H1 (cell line): ENCODE measurements around the gene TFAP2E. TPM values are rescaled to one million over a fixed set of nuclear protein-coding genes. Genes with fewer than 3 reads are reported as not detected.

Source experiments
- CTCF ChIA-PET: fragments of 300-600 bp; sonication (Branson Sonifier 250); formaldehyde crosslinking; loops from one replicate; lab custom pipeline; 2021; ENCODE audit not compliant: partially characterized antibody; lab: Charles Lee
- POLR2A ChIA-PET: fragments of 300-600 bp; sonication (Branson Sonifier 250); formaldehyde crosslinking; loops from one replicate; lab custom pipeline; 2021; ENCODE audit warnings: inconsistent platforms; ENCODE audit not compliant: partially characterized antibody; lab: Charles Lee
- DNase-seq, 2 experiments: peaks; one replicate each; pipeline versions ENCODE4 v3.0.0 to v3.0.0-alpha.2; 2010 to 2022; ENCODE audit warnings: low spot score in 2 of 2, low read depth in 1 of 2, mixed read lengths in 1 of 2
- FAIRE-seq: peaks from 2 replicates; lab custom pipeline; 2011; peaks lifted over from hg19 to GRCh38; lab: Jason Lieb, UNC
- H2AFZ ChIP-seq: 2 replicates; pipeline ENCODE4 v1.8.1; 2012; ENCODE audit warnings: low read length, inconsistent platforms
- H2AK5ac ChIP-seq: 2 replicates; pipeline ENCODE4 v1.6.1; 2013; ENCODE audit warnings: low read depth, low read length
- H2BK120ac ChIP-seq: replicated peaks from 2 replicates; pipeline ENCODE3; 2013; ENCODE audit warnings: low read depth, low read length, inconsistent platforms
- H2BK12ac ChIP-seq: 2 replicates; pipeline ENCODE4 v1.6.1; 2013; ENCODE audit warnings: low read depth, low read length
- H2BK15ac ChIP-seq: 2 replicates; pipeline ENCODE4 v1.6.1; 2013; ENCODE audit warnings: low read length
- H2BK20ac ChIP-seq: 2 replicates; pipeline ENCODE4 v1.6.1; 2013; ENCODE audit warnings: low read length
- H2BK5ac ChIP-seq: 2 replicates; pipeline ENCODE4 v1.6.1; 2013; ENCODE audit warnings: low read depth, low read length
- H3K14ac ChIP-seq: 2 replicates; pipeline ENCODE4 v1.6.1; 2013; ENCODE audit warnings: inconsistent platforms; ENCODE audit not compliant: insufficient read length
- H3K18ac ChIP-seq: 2 replicates; pipeline ENCODE4 v1.6.1; 2013; ENCODE audit warnings: low read length; ENCODE audit errors: extremely low read depth
- H3K23ac ChIP-seq: 2 replicates; pipeline ENCODE4 v1.6.1; 2013; ENCODE audit warnings: inconsistent platforms; ENCODE audit not compliant: insufficient read length
- H3K23me2 ChIP-seq: 2 replicates; pipeline ENCODE4 v1.6.1; 2013; ENCODE audit warnings: low read depth, low read length
- H3K27ac ChIP-seq: 2 replicates; pipeline ENCODE4 v1.6.1; 2011; ENCODE audit warnings: low read depth, low read length, inconsistent platforms
- H3K27me3 ChIP-seq, 4 experiments: replicated peaks in 1 of 4; 1 replicate in 1 of 4; 2 replicates in 3 of 4; pipeline versions ENCODE4 v1.6.1 to v1.8.1; 2011 to 2013; ENCODE audit warnings: low read length in 3 of 4, mild to moderate bottlenecking in 3 of 4, inconsistent platforms in 2 of 4, mixed read lengths in 2 of 4, moderate library complexity in 1 of 4; ENCODE audit not compliant: control insufficient read depth in 3 of 4, insufficient read depth in 3 of 4; ENCODE audit errors: extremely low read depth in 1 of 4
- H3K36me3 ChIP-seq, 4 experiments: 2 replicates each; pipeline versions ENCODE4 v1.6.1 to v1.8.1; 2011 to 2013; ENCODE audit warnings: mild to moderate bottlenecking in 4 of 4, low read length in 3 of 4, moderate library complexity in 2 of 4, control low read depth in 1 of 4, inconsistent platforms in 1 of 4; ENCODE audit not compliant: insufficient read depth in 4 of 4, control insufficient read depth in 2 of 4
- H3K4ac ChIP-seq: replicated peaks from 2 replicates; pipeline ENCODE3; 2013; ENCODE audit warnings: low read length, low read depth, mixed read lengths, inconsistent platforms; ENCODE audit not compliant: insufficient read length
- H3K4me1 ChIP-seq, 4 experiments: replicated peaks in 1 of 4; 1 replicate in 1 of 4; 2 replicates in 3 of 4; pipeline versions ENCODE4 v1.6.1 to v1.8.1; 2011 to 2013; ENCODE audit warnings: low read length in 3 of 4, inconsistent platforms in 2 of 4, mixed read lengths in 1 of 4; ENCODE audit not compliant: insufficient read depth in 4 of 4, control insufficient read depth in 3 of 4
- H3K4me2 ChIP-seq, 2 experiments: 2 replicates each; pipeline versions ENCODE4 v1.6.1 to v1.8.1; 2011 to 2013; ENCODE audit warnings: low read depth in 2 of 2, low read length in 2 of 2, control low read depth in 1 of 2, inconsistent platforms in 1 of 2, mild to moderate bottlenecking in 1 of 2; ENCODE audit not compliant: insufficient read depth in 1 of 2
- H3K4me3 ChIP-seq, 4 experiments: fragments of 200-600, 300-600 bp in 1 of 4; sonication (generic), shearing (Covaris generic), sonication (Bioruptor Twin) in 1 of 4; 2 replicates each; pipeline versions ENCODE4 v1.5.1 to v1.8.1; 2011 to 2016; ENCODE audit warnings: low read length in 4 of 4, low read depth in 3 of 4, control low read depth in 2 of 4, inconsistent platforms in 2 of 4, mild to moderate bottlenecking in 2 of 4, mixed read lengths in 1 of 4, moderate library complexity in 1 of 4; ENCODE audit not compliant: insufficient read depth in 2 of 4; ENCODE audit errors: extremely low read depth in 1 of 4
- H3K56ac ChIP-seq: replicated peaks from 2 replicates; pipeline ENCODE3; 2013; ENCODE audit warnings: low read depth, mild to moderate bottlenecking, mixed read lengths, low read length, inconsistent platforms; ENCODE audit not compliant: insufficient read length
- H3K79me1 ChIP-seq: 2 replicates; pipeline ENCODE4 v1.6.1; 2013; ENCODE audit warnings: low read depth, low read length, control low read depth
- H3K79me2 ChIP-seq, 2 experiments: 2 replicates each; pipeline versions ENCODE4 v1.6.1 to v1.8.1; 2012 to 2013; ENCODE audit warnings: low read length in 2 of 2, mild to moderate bottlenecking in 2 of 2, inconsistent platforms in 1 of 2; ENCODE audit not compliant: insufficient read depth in 2 of 2, control insufficient read depth in 1 of 2
- H3K9ac ChIP-seq, 4 experiments: replicated peaks in 1 of 4; 1 replicate in 1 of 4; 2 replicates in 3 of 4; pipeline versions ENCODE4 v1.6.1 to v1.8.1; 2011 to 2013; ENCODE audit warnings: low read depth in 3 of 4, low read length in 3 of 4, control low read depth in 2 of 4, mild to moderate bottlenecking in 2 of 4, moderate library complexity in 2 of 4, inconsistent platforms in 1 of 4; ENCODE audit errors: extremely low read depth in 1 of 4
- H3K9me3 ChIP-seq, 2 experiments: 2 replicates each; pipeline versions ENCODE4 v1.6.1 to v1.8.1; 2012 to 2013; ENCODE audit warnings: mild to moderate bottlenecking in 2 of 2, moderate library complexity in 2 of 2, control low read depth in 1 of 2, inconsistent platforms in 1 of 2, low read depth in 1 of 2, low read length in 1 of 2, mixed read lengths in 1 of 2; ENCODE audit not compliant: insufficient read depth in 2 of 2
- H4K20me1 ChIP-seq, 2 experiments: replicated peaks in 1 of 2; 2 replicates each; pipeline versions ENCODE3 to v1.8.1; 2011 to 2013; ENCODE audit warnings: inconsistent platforms in 2 of 2, low read length in 2 of 2, mild to moderate bottlenecking in 1 of 2; ENCODE audit not compliant: insufficient read depth in 2 of 2, control insufficient read depth in 1 of 2
- H4K5ac ChIP-seq: 2 replicates; pipeline ENCODE4 v1.6.1; 2013; ENCODE audit warnings: low read length, low read depth, mixed read lengths, inconsistent platforms; ENCODE audit not compliant: insufficient read length
- H4K8ac ChIP-seq: 2 replicates; pipeline ENCODE4 v1.8.0; 2013; ENCODE audit warnings: mild to moderate bottlenecking, moderate library complexity, low read length, inconsistent platforms; ENCODE audit not compliant: insufficient read depth; ENCODE audit errors: extremely low read depth
- H4K91ac ChIP-seq: replicated peaks from 2 replicates; pipeline ENCODE3; 2013; ENCODE audit warnings: low read length, mixed read lengths, inconsistent platforms; ENCODE audit not compliant: insufficient read length
- ATF2 ChIP-seq: IDR thresholded peaks from 2 replicates; pipeline ENCODE4 v1.6.1; 2012; ENCODE audit warnings: low read length, inconsistent platforms
- ATF3 ChIP-seq: IDR thresholded peaks from 2 replicates; pipeline ENCODE4 v1.6.1; 2011; ENCODE audit warnings: low read depth, mild to moderate bottlenecking, low read length; ENCODE audit not compliant: insufficient read depth
- GABPA ChIP-seq: IDR thresholded peaks from 2 replicates; pipeline ENCODE4 v1.6.1; 2011; ENCODE audit warnings: mild to moderate bottlenecking, low read length, moderate library complexity, borderline replicate concordance; ENCODE audit not compliant: insufficient read depth
- KDM5A ChIP-seq: fragments of 200-600 bp; IDR thresholded peaks from 2 replicates; pipeline ENCODE4 v1.7.1; 2012; ENCODE audit warnings: mild to moderate bottlenecking, low read length, inconsistent platforms, mixed read lengths
- TAF1 ChIP-seq: IDR thresholded peaks from 2 replicates; pipeline ENCODE4 v1.6.1; 2011; ENCODE audit warnings: mild to moderate bottlenecking, low read depth, low read length
- USF2 ChIP-seq: IDR thresholded peaks from 2 replicates; pipeline ENCODE4 v1.6.1; 2011; ENCODE audit warnings: low read length, improper control_type of control experiment
- WGBS, 2 experiments: shearing (Covaris generic) in 1 of 2; methylation state at CpG; one replicate each; pipeline versions ENCODE4 v1.1.6 to v1.1.7; 2013 to 2015; ENCODE audit warnings: low lambda C conversion rate in 2 of 2, mixed read lengths in 2 of 2, inconsistent platforms in 1 of 2, low coverage in 1 of 2, missing lambda C conversion rate in 1 of 2; ENCODE audit not compliant: insufficient replicate concordance in 2 of 2, insufficient coverage in 1 of 2, insufficient read length in 1 of 2; ENCODE audit errors: extremely low coverage in 1 of 2, missing lambda C conversion rate in 1 of 2; 5-methylcytosine and 5-hydroxymethylcytosine counted together
- polyA plus RNA-seq, 7 experiments: library from polyadenylated mRNA; depleted of rRNA in 3 of 7; stranded (reverse) in 5 of 7; unstranded in 2 of 7; fragments of >200 nt in 5 of 7; fragments of 200-250 nt in 2 of 7; gene quantifications; 1 replicate in 5 of 7; 2 replicates in 1 of 7; 4 replicates in 1 of 7; pipeline versions ENCODE4 v1.2.1 to v1.2.3, GENCODE V29; 2011 to 2013; ENCODE audit warnings: missing spikeins in 2 of 7, mixed read lengths in 2 of 7
- total RNA-seq: library from RNA; stranded (reverse); fragmentation: NEBNext Ultra II Directional; extraction: Animal tissue kit (Norgen Biotek cat#: 25700); gene quantifications from 2 replicates; pipeline ENCODE4 v1.2.1, GENCODE V29; 2021

TFAP2E gene
- total and polyA plus RNA-seq, 2 of the 8 experiments (the other 6 are each of a cell fraction or from before 2014, with no cell fraction given): 0.24 to 0.50 TPM

- Histone ChIP-seq H2BK120ac (no peak overlapping the region), H3K23me2 (no peaks in the 10 kb centered on the region), H3K9ac (no peak overlapping the region), H3K4me3 (no peak overlapping the region), H3K36me3 (peaks cover 0 to 37% (median 21%) of the 10 kb centered on the region in 4 experiments; a peak in 4 of 8 replicates), H2AK5ac (no peak overlapping the region), H4K20me1 (peaks cover 0 to 4% of the 10 kb centered on the region in 2 experiments), H2AFZ (no peak overlapping the region), H3K79me2 (0 out of 4 replicates have a peak, but pooled peaks cover 0 to under 1% of the 10 kb centered on the region in 2 experiments), H2BK12ac (no peak overlapping the region), H3K56ac (no peak overlapping the region), H3K4me2 (no peak overlapping the region), H4K5ac (no peak overlapping the region), H3K23ac (no peak overlapping the region), H3K4me1 (no peaks in the 10 kb centered on the region), H4K8ac (no peak overlapping the region), H3K27ac (no peak overlapping the region), H3K4ac (no peak overlapping the region), H3K18ac (no peak overlapping the region), H2BK15ac (no peak overlapping the region), H3K79me1 (no peaks in the 10 kb centered on the region), H3K14ac (no peak overlapping the region), H4K91ac (no peak overlapping the region), H3K9me3 (no peaks in the 10 kb centered on the region), H2BK20ac (no peak overlapping the region), H3K27me3 (no peaks in the 10 kb centered on the region), H2BK5ac (no peak overlapping the region)
- ChIA-PET CTCF (interaction anchor here (0.7 to 7.8 kb wide), 3 partner anchors 32 to 126 kb away, joined by 3 to 38 read pairs (median 4); no protein-coding TSS in a partner anchor), POLR2A (interaction anchor here (1.0 to 3.0 kb wide), 4 partner anchors 10 to 169 kb away, joined by 3 to 10 read pairs (median 4); partner anchors contain the start of gene CLSPN)
- WGBS, 2 experiments: 92% methylated on average over 3 of the region's 3 CpGs; no CpG with 5 or more reads in 1 of the 2 experiments
- DNase-seq (no peak), FAIRE-seq (no peak)
- TF ChIP-seq GABPA (no peak), USF2 (no peak), ATF2 (no peak), TAF1 (no peak), KDM5A (no peak), ATF3 (no peak)
These were observed 27.5 kb downstream of the TFAP2E start for GRCh38 chr1:35600593-35600992.
